ENCODE measurements around the gene NOL7. TPM values are rescaled to one million over a fixed set of nuclear protein-coding genes. Genes with fewer than 3 reads are reported as not detected.

The NOL7 gene
- polyA plus RNA-seq, 3 donors = 22.7 to 58.5 (median 56.9) TPM

DNA sequence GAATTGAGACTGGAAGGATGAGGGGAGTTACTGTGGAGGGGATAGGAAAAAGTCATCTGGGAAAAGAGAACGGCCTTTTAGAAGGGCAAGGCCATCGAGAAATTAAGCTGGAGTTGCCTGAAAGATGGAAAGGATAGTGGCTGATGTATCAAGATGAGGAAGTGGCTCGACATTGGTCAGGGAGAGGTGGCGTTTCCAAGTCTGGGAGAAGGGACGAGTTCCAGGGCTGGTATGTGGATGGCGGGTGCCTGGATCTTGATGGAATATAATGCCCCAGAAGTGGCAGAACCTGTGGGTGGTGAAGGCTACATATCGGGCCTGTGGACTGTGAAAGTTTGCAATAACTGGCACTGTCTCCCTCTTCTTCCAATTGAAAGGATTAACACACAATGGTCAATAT is 42.9 kb upstream of the NOL7 start:
- intact Hi-C loops (cut with micrococcal nuclease) = loop anchor here (5.0 to 10.0 kb wide), 5 partner anchors 45 to 235 kb away; partner anchors contain the start of genes GFOD1 (in 2 of the 2) and NOL7 (in 1 of the 2)
- Histone ChIP-seq H3K27me3 (ENCODE audit: control insufficient read depth in 2 of 2, insufficient read depth in 2 of 2, low read length in 2 of 2) (no peaks in the 10 kb centered on the region), H3K9me3 (replicated peaks in 1 of 2; ENCODE audit: control insufficient read depth in 1 of 2, insufficient read depth in 1 of 2, low read length in 2 of 2) (no peaks in the 10 kb centered on the region), H2AFZ (ENCODE audit: insufficient read depth, low read depth, low read length, poor library complexity, severe bottlenecking) (no peak overlapping the region), H3K4me1 (ENCODE audit: control insufficient read depth in 1 of 2, insufficient read depth in 2 of 2, low read length in 2 of 2) (peaks cover 11 to 16% of the 10 kb centered on the region in 2 donors), H3K9ac (ENCODE audit: insufficient read depth, low read length, poor library complexity, severe bottlenecking) (no peak overlapping the region), H4K20me1 (ENCODE audit: insufficient read depth, low read length) (no peaks in the 10 kb centered on the region), H3K27ac (ENCODE audit: low read depth in 1 of 2, low read length in 2 of 2) (no peak overlapping the region), H3K79me2 (ENCODE audit: insufficient read depth, low read length) (no peaks in the 10 kb centered on the region), H3K4me2 (replicated peaks; ENCODE audit: extremely low read depth, low read length, poor library complexity, severe bottlenecking) (no peak overlapping the region), H3K36me3 (replicated peaks in 1 of 2; ENCODE audit: control insufficient read depth in 1 of 2, insufficient read depth in 2 of 2, low read length in 2 of 2) (no peaks in the 10 kb centered on the region), H3K4me3 (replicated peaks in 1 of 3; ENCODE audit: low read depth in 2 of 3, low read length in 3 of 3) (no peak overlapping the region)
- Mint-ChIP-seq H3K27me3 (ENCODE audit: low read depth in 3 of 3) (peaks cover 4 to 6% (median 4%) of the 10 kb centered on the region in 3 donors), H3K4me3 (no peak overlapping the region), H3K9me3 (peaks cover 0 to 2% (median 0%) of the 10 kb centered on the region in 7 donors), H3K36me3 (peaks cover 0 to 5% of the 10 kb centered on the region in 2 donors), H3K27ac (no peak overlapping the region), H3K4me1 (peaks cover 17% of the 10 kb centered on the region)
- 89% methylated on average over 6 of the region's 7 CpGs for WGBS (ENCODE audit: insufficient coverage)
- DNase-seq = no peak
- TF ChIP-seq, protein P1, sequence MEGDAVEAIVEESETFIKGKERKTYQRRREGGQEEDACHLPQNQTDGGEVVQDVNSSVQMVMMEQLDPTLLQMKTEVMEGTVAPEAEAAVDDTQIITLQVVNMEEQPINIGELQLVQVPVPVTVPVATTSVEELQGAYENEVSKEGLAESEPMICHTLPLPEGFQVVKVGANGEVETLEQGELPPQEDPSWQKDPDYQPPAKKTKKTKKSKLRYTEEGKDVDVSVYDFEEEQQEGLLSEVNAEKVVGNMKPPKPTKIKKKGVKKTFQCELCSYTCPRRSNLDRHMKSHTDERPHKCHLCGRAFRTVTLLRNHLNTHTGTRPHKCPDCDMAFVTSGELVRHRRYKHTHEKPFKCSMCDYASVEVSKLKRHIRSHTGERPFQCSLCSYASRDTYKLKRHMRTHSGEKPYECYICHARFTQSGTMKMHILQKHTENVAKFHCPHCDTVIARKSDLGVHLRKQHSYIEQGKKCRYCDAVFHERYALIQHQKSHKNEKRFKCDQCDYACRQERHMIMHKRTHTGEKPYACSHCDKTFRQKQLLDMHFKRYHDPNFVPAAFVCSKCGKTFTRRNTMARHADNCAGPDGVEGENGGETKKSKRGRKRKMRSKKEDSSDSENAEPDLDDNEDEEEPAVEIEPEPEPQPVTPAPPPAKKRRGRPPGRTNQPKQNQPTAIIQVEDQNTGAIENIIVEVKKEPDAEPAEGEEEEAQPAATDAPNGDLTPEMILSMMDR (IDR thresholded peaks at IDR 0.05) = no peak

DNA sequence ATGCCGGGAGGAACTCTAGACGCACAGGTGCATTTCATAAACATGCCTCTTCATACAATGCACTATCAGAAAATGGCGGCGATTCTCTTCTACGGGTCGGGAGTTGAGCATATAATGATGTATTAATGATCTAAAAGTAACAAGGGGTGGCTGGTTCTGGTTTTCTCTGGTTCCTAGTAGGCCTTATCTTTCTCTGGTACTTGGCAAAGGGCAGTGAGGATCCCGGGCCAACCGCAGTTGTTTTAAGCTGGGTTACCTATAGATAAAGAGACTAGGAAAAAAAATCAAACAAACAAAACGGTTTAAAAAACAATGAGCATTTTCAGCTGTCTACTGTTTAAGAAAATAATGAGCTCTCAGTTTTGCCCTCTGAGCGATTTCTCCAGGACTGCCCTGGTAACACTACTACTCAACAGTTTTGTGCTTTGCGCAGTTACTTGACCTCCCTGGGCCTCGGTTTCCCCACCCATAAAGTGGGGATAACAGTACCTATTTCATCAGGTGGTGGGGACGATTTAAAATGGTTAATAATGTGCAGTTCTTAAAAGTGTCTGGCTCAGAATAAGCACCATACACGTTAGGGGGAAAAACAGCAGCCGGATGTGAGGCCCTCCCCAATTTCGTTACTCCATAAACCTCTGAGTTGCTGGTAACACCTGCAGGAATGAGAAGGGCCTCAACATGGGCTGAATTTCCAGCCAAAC is 42.0 kb upstream of the NOL7 start:
- TF ChIP-seq, protein P1 (IDR thresholded peaks at IDR 0.05) = no peak
- no peak overlapping the region for H3K9ac ChIP-seq (ENCODE audit: insufficient read depth, low read length, poor library complexity, severe bottlenecking)
- 100% methylated on average over 2 of the region's 16 CpGs for WGBS (ENCODE audit: insufficient coverage)
- H3K27me3 Mint-ChIP-seq (ENCODE audit: low read depth in 3 of 3) = peaks cover 4 to 6% (median 4%) of the 10 kb centered on the region in 3 donors
- peaks cover 0 to 5% of the 10 kb centered on the region in 2 donors for H3K36me3 Mint-ChIP-seq
- peak overlapping the region; percentile 70 for H2AFZ ChIP-seq (ENCODE audit: insufficient read depth, low read depth, low read length, poor library complexity, severe bottlenecking)
- no peaks in the 10 kb centered on the region for H3K79me2 ChIP-seq (ENCODE audit: insufficient read depth, low read length)
- no peaks in the 10 kb centered on the region for H3K36me3 ChIP-seq (replicated peaks in 1 of 2; ENCODE audit: control insufficient read depth in 1 of 2, insufficient read depth in 2 of 2, low read length in 2 of 2)
- intact Hi-C loops (cut with micrococcal nuclease) = loop anchor here (5.0 to 10.0 kb wide), 5 partner anchors 44 to 236 kb away; partner anchors contain the start of genes GFOD1 (in 2 of the 2) and NOL7 (in 1 of the 2)
- H4K20me1 ChIP-seq (ENCODE audit: insufficient read depth, low read length) = no peaks in the 10 kb centered on the region
- H3K27ac ChIP-seq (ENCODE audit: low read depth in 1 of 2, low read length in 2 of 2) = peak overlapping the region in 1 of 2 donors; percentile 92
- H3K27ac Mint-ChIP-seq = peak overlapping the region in 6 of 7 donors; percentile 16 to 96 (median 82)
- peak overlapping the region in 2 of 3 experiments; percentile 71 to 94 for H3K4me3 ChIP-seq (replicated peaks in 1 of 3; ENCODE audit: low read depth in 2 of 3, low read length in 3 of 3)
- H3K9me3 Mint-ChIP-seq = peaks cover 0 to 2% (median 0%) of the 10 kb centered on the region in 7 donors
- no peak for DNase-seq
- H3K4me2 ChIP-seq (replicated peaks; ENCODE audit: extremely low read depth, low read length, poor library complexity, severe bottlenecking) = peak overlapping the region; percentile 92
- H3K27me3 ChIP-seq (ENCODE audit: control insufficient read depth in 2 of 2, insufficient read depth in 2 of 2, low read length in 2 of 2) = no peaks in the 10 kb centered on the region
- peak overlapping the region; percentile 85 to 96 for H3K4me3 Mint-ChIP-seq
- H3K4me1 Mint-ChIP-seq = peaks cover 17% of the 10 kb centered on the region
- peaks cover 11 to 16% of the 10 kb centered on the region in 2 donors for H3K4me1 ChIP-seq (ENCODE audit: control insufficient read depth in 1 of 2, insufficient read depth in 2 of 2, low read length in 2 of 2)
- H3K9me3 ChIP-seq (replicated peaks in 1 of 2; ENCODE audit: control insufficient read depth in 1 of 2, insufficient read depth in 1 of 2, low read length in 2 of 2) = no peaks in the 10 kb centered on the region

All from CD14-positive monocyte (primary cell).